GM19397 (cell line): ENCODE measurements around the gene EYS.
"Not testable (repeated sequence)": the region's sequence is repeated elsewhere in the genome, so short reads cannot be mapped to it uniquely, and the experiment has no call there.

ENCODE experiments used
- ATAC-seq: cut with Tn5 transposase; IDR thresholded peaks from one replicate; pipeline ENCODE4 v1.9.1; 2021; ENCODE audit warnings: mild to moderate bottlenecking, moderate library complexity; ENCODE audit not compliant: unreplicated experiment

Gene EYS

GRCh38 chr6:64266351-64266821 is 1440.6 kb downstream of the EYS start:
- peak; percentile 82 for ATAC-seq

GRCh38 chr6:64263778-64264177 is 1443.2 kb downstream of the EYS start:
- ATAC-seq = no peak

GRCh38 chr6:64259372-64259771 is 1447.7 kb downstream of the EYS start:
- ATAC-seq = no peak

GRCh38 chr6:64258752-64259151 is 1448.3 kb downstream of the EYS start:
- ATAC-seq = no peak

GRCh38 chr6:64258302-64258701 is 1448.7 kb downstream of the EYS start:
- ATAC-seq = no peak

GRCh38 chr6:64257586-64257985 is 1449.4 kb downstream of the EYS start:
- no peak for ATAC-seq

- ATAC-seq = no peak
Observed at GRCh38 chr6:64256483-64256882, 1450.5 kb downstream of the EYS start.

GRCh38 chr6:64255000-64255399 is 1452.0 kb downstream of the EYS start:
- no peak for ATAC-seq

GRCh38 chr6:64254558-64254957 is 1452.5 kb downstream of the EYS start:
- no peak for ATAC-seq

GRCh38 chr6:64252256-64252655 is 1454.8 kb downstream of the EYS start:
- no peak for ATAC-seq

GRCh38 chr6:64250126-64250525 is 1456.9 kb downstream of the EYS start:
- no peak for ATAC-seq

GRCh38 chr6:64249115-64249514 is 1457.9 kb downstream of the EYS start:
- no peak for ATAC-seq

- ATAC-seq = no peak
Observed at GRCh38 chr6:64243618-64244017, 1463.4 kb downstream of the EYS start.

- not testable (repeated sequence) for ATAC-seq
Observed at GRCh38 chr6:64238908-64239307, 1468.1 kb downstream of the EYS start.

GRCh38 chr6:64238071-64238470 is 1469.0 kb downstream of the EYS start:
- no peak for ATAC-seq

- no peak for ATAC-seq
Observed at GRCh38 chr6:64233746-64234145, 1473.3 kb downstream of the EYS start.

- ATAC-seq = no peak
Observed at GRCh38 chr6:64231928-64232327, 1475.1 kb downstream of the EYS start.

- ATAC-seq = no peak
Observed at GRCh38 chr6:64230530-64230929, 1476.5 kb downstream of the EYS start.

GRCh38 chr6:64227863-64228262 is 1479.2 kb downstream of the EYS start:
- ATAC-seq = no peak

- no peak for ATAC-seq
Observed at GRCh38 chr6:64225503-64225902, 1481.5 kb downstream of the EYS start.

GRCh38 chr6:64224819-64225218 is 1482.2 kb downstream of the EYS start:
- no peak for ATAC-seq

- ATAC-seq = no peak
Observed at GRCh38 chr6:64221776-64222175, 1485.2 kb downstream of the EYS start.

GRCh38 chr6:64220801-64221200 is 1486.2 kb downstream of the EYS start:
- ATAC-seq = no peak
